Right atrium auricular region (tissue), 2 donors: ENCODE data around the gene CCDC85C. TPM values are rescaled to one million over a fixed set of nuclear protein-coding genes. Genes with fewer than 3 reads are reported as not detected.
A peak's percentile ranks its signal among the peaks of the same experiment; 100 is the strongest.

Experiments used
- DNase-seq: peaks from one replicate; pipeline ENCODE4 v3.0.0-alpha.2; 2019; ENCODE audit warnings: low spot score
- H3K27ac ChIP-seq, 2 donors: fragments of 200-600 bp; sonication (generic); 1 replicate in 1 of 2; 2 replicates in 1 of 2; pipeline ENCODE4 v1.5.1; 2016 to 2019
- H3K27me3 ChIP-seq, 2 donors: fragments of 200-600 bp; sonication (generic); one replicate each; pipeline versions ENCODE4 v1.5.1 to v1.6.0; 2017 to 2019
- H3K36me3 ChIP-seq: fragments of 200-600 bp; sonication (generic); one replicate; pipeline ENCODE4 v1.5.1; 2016
- H3K4me1 ChIP-seq, 2 donors: fragments of 200-600 bp; sonication (generic); one replicate each; pipeline versions ENCODE4 v1.5.1 to v1.6.0; 2017 to 2019
- H3K4me3 ChIP-seq, 2 donors: fragments of 200-600 bp; sonication (generic); 1 replicate in 1 of 2; 2 replicates in 1 of 2; pipeline ENCODE4 v1.5.1; 2017 to 2019; ENCODE audit warnings: mild to moderate bottlenecking in 1 of 2, moderate library complexity in 1 of 2
- H3K9me3 ChIP-seq, 2 donors: fragments of 200-600 bp; sonication (generic); one replicate each; pipeline ENCODE4 v1.5.1; 2019
- CTCF ChIP-seq, 2 donors: fragments of 200-600 bp; sonication (generic); IDR thresholded peaks; one replicate each; pipeline ENCODE4 v1.5.1; 2019; ENCODE audit warnings: antibody characterized with exemption in 2 of 2
- total RNA-seq, 2 donors: library from RNA; depleted of rRNA; stranded (reverse); fragments of >200 nt; gene quantifications; one replicate each; pipeline ENCODE4 v1.1.0, GENCODE V29; 2016

The CCDC85C gene
- total RNA-seq, 2 donors from 2014 or later: 17.1 to 17.7 TPM

- H3K4me1 ChIP-seq: peaks cover 0 to 93% of the 10 kb centered on the region in 2 donors
- no peak for TF ChIP-seq CTCF (IDR thresholded peaks at IDR 0.05)
Observed at GRCh38 chr14:99566009-99566389, 38.0 kb downstream of the CCDC85C start.

GRCh38 chr14:99565383-99565782, 38.6 kb downstream of the CCDC85C start:
- H3K4me1 ChIP-seq: peaks cover 0 to 93% of the 10 kb centered on the region in 2 donors
- TF ChIP-seq CTCF (IDR thresholded peaks at IDR 0.05): no peak

More at GRCh38 chr14:99566009-99566389, 38.0 kb downstream of the CCDC85C start:
- Histone ChIP-seq H3K27me3 (no peaks in the 10 kb centered on the region), H3K27ac (peak overlapping the region in 1 of 2 donors; percentile 69), H3K36me3 (no peaks in the 10 kb centered on the region), H3K9me3 (no peaks in the 10 kb centered on the region), H3K4me3 (no peak overlapping the region)
- no peak for DNase-seq

GRCh38 chr14:99564926-99565259, 39.1 kb downstream of the CCDC85C start:
- H3K27ac ChIP-seq: peak overlapping the region; percentile 61 to 69
- H3K9me3 ChIP-seq: no peaks in the 10 kb centered on the region
- H3K4me3 ChIP-seq: no peak overlapping the region
- no peaks in the 10 kb centered on the region for H3K36me3 ChIP-seq
- H3K27me3 ChIP-seq: no peaks in the 10 kb centered on the region
- TF ChIP-seq CTCF (IDR thresholded peaks at IDR 0.05): no peak
- no peak for DNase-seq
- peaks cover 0 to 88% of the 10 kb centered on the region in 2 donors for H3K4me1 ChIP-seq

More at GRCh38 chr14:99565383-99565782, 38.6 kb downstream of the CCDC85C start:
- Histone ChIP-seq H3K4me3 (no peak overlapping the region), H3K27ac (peak overlapping the region; percentile 61 to 69), H3K9me3 (no peaks in the 10 kb centered on the region), H3K27me3 (no peaks in the 10 kb centered on the region), H3K36me3 (no peaks in the 10 kb centered on the region)
- no peak for DNase-seq

- Histone ChIP-seq H3K27ac (peak overlapping the region; percentile 61 to 69), H3K4me3 (no peak overlapping the region), H3K27me3 (no peaks in the 10 kb centered on the region), H3K9me3 (no peaks in the 10 kb centered on the region), H3K36me3 (no peaks in the 10 kb centered on the region), H3K4me1 (peaks cover 0 to 83% of the 10 kb centered on the region in 2 donors)
- DNase-seq: peak; percentile 69
- no peak for TF ChIP-seq CTCF (IDR thresholded peaks at IDR 0.05)
Observed at GRCh38 chr14:99564256-99564925, 39.6 kb downstream of the CCDC85C start.

- Histone ChIP-seq H3K27me3 (no peaks in the 10 kb centered on the region), H3K4me3 (no peak overlapping the region), H3K4me1 (peaks cover 0 to 76% of the 10 kb centered on the region in 2 donors), H3K27ac (peak overlapping the region in 1 of 2 donors; percentile 69), H3K9me3 (no peaks in the 10 kb centered on the region), H3K36me3 (no peaks in the 10 kb centered on the region)
- no peak for TF ChIP-seq CTCF (IDR thresholded peaks at IDR 0.05)
- no peak for DNase-seq
Observed at GRCh38 chr14:99563749-99564129, 40.3 kb downstream of the CCDC85C start.
